ENCODE measurements around the gene DUXB.

DUXB gene, protein sequence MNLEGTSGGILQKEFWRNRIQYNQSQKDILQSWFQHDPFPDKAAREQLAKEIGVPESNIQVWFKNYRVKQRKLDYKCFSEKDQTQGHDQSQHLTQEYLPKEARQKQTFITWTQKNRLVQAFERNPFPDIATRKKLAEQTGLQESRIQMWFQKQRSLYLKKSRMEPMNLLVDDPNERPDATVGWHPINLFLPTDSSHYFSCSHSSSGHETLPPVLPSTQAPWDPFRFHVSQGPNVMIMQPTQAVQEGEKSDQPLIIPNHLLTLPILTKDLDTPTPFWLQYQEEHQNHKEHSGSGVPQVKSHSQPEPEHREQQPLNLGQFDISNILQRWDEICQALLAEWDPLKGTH

GRCh38 chr16:75701361-75701760 is at the start of gene DUXB:
Gene DUXB, minus strand, starts transcription at chr16:75701461. Its CDS starts 43 bp downstream, at chr16:75701418.
- no peak for DNase-seq

GRCh38 chr16:75750528-75750927 is 49.3 kb upstream of the DUXB start:
- no peak for DNase-seq

- DNase-seq: no peak
These were observed 45.1 kb upstream of the DUXB start for GRCh38 chr16:75746359-75746758.

GRCh38 chr16:75745823-75746222 is 44.6 kb upstream of the DUXB start:
- no peak for DNase-seq

DNA sequence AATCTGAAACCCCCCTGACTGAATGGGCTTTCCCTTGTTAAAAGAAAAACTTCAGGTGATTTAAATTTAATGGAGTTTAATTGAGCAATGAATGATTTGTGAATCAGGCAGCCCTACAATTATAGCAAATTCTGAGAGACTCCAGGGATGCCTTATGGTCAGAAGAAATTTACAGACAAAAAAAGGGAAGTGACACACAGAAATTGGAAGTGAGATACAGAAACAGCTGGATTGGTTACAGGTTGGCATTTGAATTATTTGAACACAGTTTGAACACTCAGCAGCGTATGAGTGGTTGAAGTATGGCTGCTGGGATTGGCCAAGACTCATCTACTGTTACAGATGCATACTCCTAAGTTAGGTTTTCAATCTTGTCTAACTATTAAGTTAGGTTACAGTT is 44.0 kb upstream of the DUXB start:
- no peak for DNase-seq

DNA sequence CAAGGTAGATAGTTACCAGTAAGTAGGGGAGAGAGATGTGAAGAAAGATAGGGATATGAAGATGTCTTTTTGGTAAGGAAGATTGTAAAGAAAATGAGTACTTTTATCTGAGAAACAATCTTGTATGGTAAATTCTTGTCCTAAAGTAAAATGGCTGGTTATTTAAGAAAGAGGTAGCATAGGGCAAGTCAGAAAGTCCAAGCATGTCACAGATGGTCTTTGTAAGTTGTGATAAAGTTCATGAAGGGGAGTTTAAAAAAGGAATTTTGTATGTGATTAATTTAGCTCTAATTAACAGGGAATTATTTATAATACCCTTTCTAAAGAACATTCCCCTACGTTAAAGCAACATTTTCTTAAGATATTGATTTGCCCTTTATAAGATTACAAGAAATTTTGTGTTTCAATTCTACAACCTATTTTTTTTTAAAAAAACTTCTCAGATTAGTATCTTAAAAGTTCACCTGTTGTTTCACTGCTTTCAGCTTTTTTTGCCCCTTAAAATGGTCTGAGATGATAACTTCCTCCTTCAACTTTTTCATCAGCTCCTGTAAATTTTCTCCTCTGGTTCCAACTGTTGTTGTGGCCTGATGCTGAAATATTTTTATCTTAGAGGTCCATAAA is 41.3 kb upstream of the DUXB start:
- no peak for DNase-seq

GRCh38 chr16:75733305-75734211 is 32.3 kb upstream of the DUXB start:
- DNase-seq: peak; percentile 31

GRCh38 chr16:75732871-75733270 is 31.6 kb upstream of the DUXB start:
- no peak for DNase-seq

- no peak for DNase-seq
These were observed 26.0 kb upstream of the DUXB start for GRCh38 chr16:75727221-75727620.

- DNase-seq: no peak
These were observed 25.1 kb upstream of the DUXB start, which contains the start of gene CPHXL for GRCh38 chr16:75726390-75726789. Gene CPHXL, minus strand, starts transcription at chr16:75726490. Its CDS starts 48 bp downstream, at chr16:75726442.

DNA sequence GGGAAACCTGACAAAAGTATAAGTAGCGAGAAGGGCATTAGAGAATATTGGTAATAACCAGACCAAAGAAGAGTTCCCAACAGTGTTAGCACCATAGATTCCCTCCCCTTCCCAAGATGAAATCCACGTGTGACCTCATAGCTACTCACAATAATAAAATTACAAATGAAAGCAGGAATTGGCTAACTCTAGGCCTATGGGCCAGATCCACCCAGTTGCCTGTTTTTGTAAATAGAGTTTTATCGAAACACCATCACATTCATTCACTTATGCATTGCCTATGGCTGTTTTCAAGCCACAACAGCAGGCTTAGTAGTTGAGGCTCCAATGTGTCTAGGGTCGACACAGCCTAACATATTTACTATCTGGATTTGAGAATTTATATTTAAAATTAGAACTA is 17.2 kb upstream of the DUXB start:
- no peak for DNase-seq

- no peak for DNase-seq
These were observed 13.4 kb upstream of the DUXB start for GRCh38 chr16:75714661-75715060.

- DNase-seq: no peak
These were observed 9.1 kb upstream of the DUXB start for GRCh38 chr16:75710344-75710743.

DNA sequence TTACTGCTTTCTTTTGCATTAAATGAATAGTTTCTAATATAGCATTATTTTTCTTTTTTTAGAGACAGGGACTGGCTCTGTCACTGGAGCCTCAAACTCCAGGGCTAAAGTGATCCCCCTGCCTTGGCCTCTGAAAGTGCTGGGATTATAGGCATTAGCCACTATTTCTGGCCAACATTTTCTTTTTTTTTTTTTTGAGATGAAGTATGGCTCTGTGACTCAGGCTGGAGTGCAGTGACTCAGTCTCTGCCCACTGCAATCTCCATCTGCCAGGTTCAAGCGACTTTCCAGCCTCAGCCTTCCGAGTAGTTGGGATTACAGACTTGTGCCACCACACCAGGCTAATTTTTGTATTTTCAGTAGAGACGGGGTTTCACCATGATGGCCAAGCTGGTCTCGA is 2.0 kb upstream of the DUXB start:
- DNase-seq: no peak

GRCh38 chr16:75702242-75702641 is 981 bp upstream of the DUXB start:
- peak; percentile 16 for DNase-seq

GRCh38 chr16:75697571-75697970 is 3.7 kb downstream of the DUXB start:
- DNase-seq: no peak

DNA sequence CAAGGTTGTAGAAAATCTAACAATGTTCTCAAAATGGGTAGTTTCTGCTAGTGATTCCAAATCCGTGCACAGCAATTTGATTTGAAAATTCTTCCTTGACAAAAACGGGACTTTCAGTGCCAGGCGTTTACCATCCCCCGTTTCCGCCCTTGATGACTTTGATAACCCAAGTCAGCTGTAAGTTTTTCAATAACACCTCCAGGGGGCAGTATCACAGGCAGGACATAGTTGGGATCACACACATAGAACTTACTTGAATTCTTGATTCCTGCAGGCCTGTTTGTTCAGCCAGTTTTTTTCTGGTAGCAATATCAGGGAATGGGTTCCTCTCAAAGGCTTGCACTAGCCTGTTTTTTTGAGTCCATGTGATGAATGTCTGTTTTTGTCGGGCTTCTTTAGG is 5.6 kb downstream of the DUXB start:
- DNase-seq: no peak

DNA sequence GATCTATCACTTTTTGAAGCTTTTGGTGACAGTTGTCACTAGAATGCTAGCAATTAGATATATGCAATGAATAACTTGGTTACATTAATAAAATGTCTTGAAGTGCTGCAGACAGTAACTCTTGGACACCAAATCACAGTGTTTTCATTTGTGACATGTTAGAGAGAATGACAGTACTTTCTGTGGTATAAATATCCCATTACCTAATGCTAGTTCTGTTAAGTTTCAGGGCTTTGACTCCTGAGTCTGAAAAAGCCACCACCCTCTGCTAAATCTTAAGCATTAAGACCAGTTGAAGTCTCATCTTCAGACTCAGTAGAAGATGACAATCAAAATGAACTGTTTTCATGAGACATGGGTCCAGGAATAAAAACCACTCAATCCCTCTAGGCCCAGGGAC is 13.9 kb downstream of the DUXB start:
- no peak for DNase-seq

DNA sequence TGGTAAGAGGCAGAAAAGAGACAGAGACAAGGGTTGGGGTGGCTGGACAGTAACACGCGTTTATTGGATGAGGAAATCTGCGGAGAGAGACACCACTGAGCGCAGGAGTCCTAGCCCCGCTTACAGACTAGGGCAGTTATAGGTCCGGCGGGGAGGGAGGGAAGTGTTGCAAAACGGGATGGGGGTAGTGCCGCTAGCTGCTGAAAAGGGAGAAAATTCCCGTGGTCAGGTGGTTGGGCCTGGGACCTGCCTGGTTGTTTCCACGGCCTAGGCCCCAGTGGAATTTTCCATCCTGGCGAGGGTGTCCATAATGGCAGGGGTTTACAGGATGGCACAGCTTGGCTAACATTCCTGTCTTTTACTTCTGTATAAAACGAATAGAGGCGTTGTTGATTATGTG is 19.0 kb downstream of the DUXB start:
- no peak for DNase-seq

- no peak for DNase-seq
These were observed 21.9 kb downstream of the DUXB start for GRCh38 chr16:75679366-75679765.

DNA sequence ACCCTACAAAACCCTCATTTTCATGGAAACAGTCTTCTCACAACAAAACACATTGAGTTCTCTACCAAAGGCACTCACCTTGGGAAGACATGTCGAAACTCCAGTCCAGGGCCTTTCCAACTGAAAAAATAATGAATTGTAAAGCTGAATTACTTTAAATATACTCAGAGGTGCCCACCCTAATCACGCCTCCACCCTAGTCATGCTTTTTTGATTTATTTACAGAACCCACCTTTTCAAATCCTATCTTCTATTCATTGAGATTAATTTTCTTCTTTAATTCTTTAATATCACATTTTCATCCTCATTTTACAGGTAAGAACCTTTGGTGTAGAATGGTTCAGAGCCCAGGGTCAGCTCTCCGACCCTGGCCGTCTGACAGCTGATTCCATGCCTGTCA is 24.4 kb downstream of the DUXB start, which contains the start of gene CPHXL2:
Gene CPHXL2, minus strand, starts transcription at position 101 of the 400 bp plus-strand sequence. Its CDS starts 10 bp downstream, at position 91.
- no peak for DNase-seq

DNA sequence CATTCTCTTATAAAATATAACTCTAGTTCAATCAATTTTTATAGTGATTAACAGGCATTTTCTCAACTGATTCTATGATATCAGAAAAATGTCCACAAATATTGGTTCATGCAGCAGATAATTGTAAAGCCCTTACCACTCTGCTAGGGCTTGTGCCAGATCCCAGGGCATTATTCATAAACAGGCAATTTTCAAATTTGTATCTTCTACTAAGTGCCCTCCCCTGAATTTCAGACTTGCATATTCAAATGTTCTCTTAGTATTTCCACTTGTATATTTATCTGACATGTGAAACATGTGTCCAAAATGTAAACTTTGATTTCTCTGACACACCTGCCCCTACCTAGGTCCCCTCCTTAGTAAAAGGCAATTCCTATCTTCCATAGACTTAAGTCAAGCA is 33.8 kb downstream of the DUXB start:
- DNase-seq: no peak

DNA sequence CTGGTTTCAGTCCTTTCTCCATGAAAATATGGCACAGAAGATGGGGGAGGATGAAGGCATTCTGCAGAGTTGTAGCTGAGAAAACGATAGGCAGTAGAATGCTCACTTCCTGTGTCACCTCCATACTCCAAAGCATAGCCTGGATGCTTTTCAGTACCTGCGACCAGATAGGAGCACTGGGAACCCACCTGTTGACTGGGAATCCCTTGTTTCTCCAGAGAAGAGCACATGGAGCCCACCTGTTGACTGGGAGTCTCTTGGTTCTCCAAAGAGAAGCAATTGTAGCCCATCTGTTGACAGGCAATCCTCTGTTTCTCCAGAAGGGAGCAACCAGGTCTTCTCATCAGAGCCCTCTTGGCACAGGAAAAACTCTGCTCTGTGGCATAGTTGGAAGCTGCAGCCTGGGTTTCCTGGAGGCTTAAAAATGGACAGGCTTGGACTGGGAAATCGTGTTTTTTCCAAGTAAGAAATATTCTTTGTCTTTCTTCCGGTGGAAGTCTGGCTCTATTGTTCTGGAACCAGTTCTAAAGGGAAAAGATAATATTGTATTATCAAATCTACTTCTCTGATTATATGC is 40.4 kb downstream of the DUXB start:
- DNase-seq: no peak
